Stomach (tissue), 9 donors: ENCODE measurements around the gene FSTL4. TPM values are rescaled to one million over a fixed set of nuclear protein-coding genes. Genes with fewer than 3 reads are reported as not detected.

ENCODE experiments used
- DNase-seq, 2 donors: peaks; one replicate each; pipeline versions ENCODE4 v3.0.0 to v3.0.0-alpha.2; 2013 to 2019
- H3K27ac ChIP-seq, 5 donors: fragments of 200-600 bp in 4 of 5; sonication (generic) in 4 of 5; one replicate each; pipeline ENCODE4 v1.5.1; 2013 to 2019; ENCODE audit warnings: mild to moderate bottlenecking in 1 of 5, moderate library complexity in 1 of 5
- H3K27me3 ChIP-seq, 3 donors: fragments of 200-600 bp; sonication (generic); one replicate each; pipeline ENCODE4 v1.5.1; 2017 to 2019; ENCODE audit warnings: mixed run types in 1 of 3
- H3K36me3 ChIP-seq, 4 donors: fragments of 200-600 bp; sonication (generic); 1 replicate in 3 of 4; 2 replicates in 1 of 4; pipeline ENCODE4 v1.5.1; 2016 to 2019
- H3K4me1 ChIP-seq, 4 donors: fragments of 200-600 bp; sonication (generic); one replicate each; pipeline ENCODE4 v1.5.1; 2016 to 2019
- H3K4me3 ChIP-seq, 4 donors: fragments of 200-600 bp; sonication (generic) in 3 of 4; one replicate each; pipeline ENCODE4 v1.5.1; 2016 to 2019; ENCODE audit warnings: mild to moderate bottlenecking in 1 of 4
- H3K9me3 ChIP-seq, 4 donors: fragments of 200-600 bp; sonication (generic); one replicate each; pipeline ENCODE4 v1.5.1; 2016 to 2019
- CTCF ChIP-seq, 7 experiments: fragments of 450-650 bp in 4 of 7; fragments of 200-600 bp in 3 of 7; sonication (generic) in 3 of 7; IDR thresholded peaks; one replicate each; pipeline ENCODE4 v1.5.1; 2016 to 2019; ENCODE audit warnings: antibody characterized with exemption in 7 of 7, control low read depth in 2 of 7, mild to moderate bottlenecking in 1 of 7
- EP300 ChIP-seq: sonication (generic); formaldehyde crosslinking; IDR thresholded peaks from one replicate; pipeline ENCODE4 v1.6.1; 2017; ENCODE audit warnings: antibody characterized with exemption
- POLR2A ChIP-seq, 4 donors: fragments of 450-650 bp; IDR thresholded peaks; one replicate each; pipeline ENCODE4 v1.6.1; 2016; ENCODE audit warnings: antibody characterized with exemption in 4 of 4, control low read depth in 2 of 4, mild to moderate bottlenecking in 1 of 4, moderate library complexity in 1 of 4
- POLR2AphosphoS5 ChIP-seq, 3 donors: sonication (generic); formaldehyde crosslinking; IDR thresholded peaks; one replicate each; pipeline ENCODE4 v1.6.1; 2016; ENCODE audit warnings: antibody characterized with exemption in 3 of 3
- WGBS, 5 donors: extraction: QIAGEN DNeasy Blood & Tissue Kit in 3 of 5; methylation state at CpG; one replicate each; pipeline versions ENCODE4 v1.1.5 to v1.1.7; 2013 to 2018; 5-methylcytosine and 5-hydroxymethylcytosine counted together
- intact Hi-C: fragments of 100-400 bp; cut with DNase I; formaldehyde crosslinking; loops from one replicate; pipeline ENCODE4 v1.15.1; 2023; ENCODE audit warnings: low total_unique reads
- polyA plus RNA-seq, 3 donors: library from polyadenylated mRNA; stranded (reverse); fragments of 200-250 nt; gene quantifications; one replicate each; pipeline ENCODE4 v1.2.3, GENCODE V29; 2013
- total RNA-seq, 5 donors: library from RNA; depleted of rRNA; stranded (reverse); fragments of >200 nt; gene quantifications; one replicate each; pipeline versions ENCODE4 v1.1.0 to v1.2.3, GENCODE V29; 2014 to 2016
- donor health status: healthy with polysubstance abuse.
- donor health status: Bipolar disorder and iron deficiency.
- donor health status: healthy.

Gene FSTL4
- total and polyA plus RNA-seq, 8 donors: 0.37 to 0.55 TPM; not detected in 6

GRCh38 chr5:133496631-133497030 is 115.7 kb downstream of the FSTL4 start:
- H3K9me3 ChIP-seq: no peaks in the 10 kb centered on the region
- peaks cover 0 to 13% (median 0%) of the 10 kb centered on the region in 3 donors for H3K27me3 ChIP-seq
- H3K4me1 ChIP-seq: no peaks in the 10 kb centered on the region
- no peak overlapping the region for H3K4me3 ChIP-seq
- TF ChIP-seq CTCF (IDR thresholded peaks at IDR 0.05): no peak
- TF ChIP-seq POLR2A (IDR thresholded peaks at IDR 0.05): no peak
- TF ChIP-seq EP300: no peak
- TF ChIP-seq POLR2AphosphoS5 (IDR thresholded peaks at IDR 0.05): no peak
- 89 to 95% (median 92%) methylated on average over 7 of the region's 7 CpGs for WGBS, 5 donors
- no peak for DNase-seq
- H3K36me3 ChIP-seq: no peaks in the 10 kb centered on the region
- H3K27ac ChIP-seq: no peak overlapping the region
- intact Hi-C loops: no loop called here

GRCh38 chr5:133494923-133495246 is 117.5 kb downstream of the FSTL4 start:
- no peaks in the 10 kb centered on the region for H3K36me3 ChIP-seq
- DNase-seq: no peak

GRCh38 chr5:133494232-133494922 is 118.0 kb downstream of the FSTL4 start:
- 60 to 76% (median 70%) methylated on average over 6 of the region's 6 CpGs for WGBS, 5 donors
- Histone ChIP-seq H3K9me3 (no peaks in the 10 kb centered on the region), H3K4me1 (no peaks in the 10 kb centered on the region), H3K27ac (no peak overlapping the region), H3K36me3 (no peaks in the 10 kb centered on the region), H3K27me3 (peaks cover 0 to 13% (median 0%) of the 10 kb centered on the region in 3 donors), H3K4me3 (no peak overlapping the region)
- intact Hi-C loops: no loop called here
- DNase-seq: no peak
- no peak for TF ChIP-seq CTCF (IDR thresholded peaks at IDR 0.05)
- no peak for TF ChIP-seq EP300
- no peak for TF ChIP-seq POLR2A (IDR thresholded peaks at IDR 0.05)

More at GRCh38 chr5:133494923-133495246, 117.5 kb downstream of the FSTL4 start:
- Histone ChIP-seq H3K27ac (no peak overlapping the region), H3K4me1 (no peaks in the 10 kb centered on the region), H3K9me3 (no peaks in the 10 kb centered on the region), H3K4me3 (no peak overlapping the region), H3K27me3 (peaks cover 0 to 13% (median 0%) of the 10 kb centered on the region in 3 donors)
- 53 to 68% (median 53%) methylated on average over 8 of the region's 8 CpGs for WGBS, 5 donors
- intact Hi-C loops: no loop called here
- TF ChIP-seq POLR2AphosphoS5 (IDR thresholded peaks at IDR 0.05): no peak
- TF ChIP-seq EP300: no peak
- no peak for TF ChIP-seq CTCF (IDR thresholded peaks at IDR 0.05)
- TF ChIP-seq POLR2A (IDR thresholded peaks at IDR 0.05): no peak

GRCh38 chr5:133489632-133490031 is 122.7 kb downstream of the FSTL4 start:
- no peak for TF ChIP-seq POLR2A (IDR thresholded peaks at IDR 0.05)
- TF ChIP-seq POLR2AphosphoS5 (IDR thresholded peaks at IDR 0.05): no peak
- TF ChIP-seq EP300: no peak
- no peak for TF ChIP-seq CTCF (IDR thresholded peaks at IDR 0.05)
- Histone ChIP-seq H3K4me1 (no peaks in the 10 kb centered on the region), H3K9me3 (no peaks in the 10 kb centered on the region), H3K4me3 (no peak overlapping the region), H3K36me3 (no peaks in the 10 kb centered on the region), H3K27ac (no peak overlapping the region), H3K27me3 (no peaks in the 10 kb centered on the region)
- intact Hi-C loops: no loop called here
- 27 to 41% (median 32%) methylated on average over 1 of the region's 1 CpG for WGBS, 5 donors
- DNase-seq: no peak
